HG03103 (cell line): ENCODE data around the gene CLEC2D.
A peak's percentile ranks its signal among the peaks of the same experiment; 100 is the strongest.
"Not testable (repeated sequence)": the region's sequence is repeated elsewhere in the genome, so short reads cannot be mapped to it uniquely, and the experiment has no call there.

Experiments
- ATAC-seq: cut with Tn5 transposase; IDR thresholded peaks from one replicate; pipeline ENCODE4 v1.9.1; 2021; ENCODE audit warnings: low read depth; ENCODE audit not compliant: unreplicated experiment

The CLEC2D gene

DNA sequence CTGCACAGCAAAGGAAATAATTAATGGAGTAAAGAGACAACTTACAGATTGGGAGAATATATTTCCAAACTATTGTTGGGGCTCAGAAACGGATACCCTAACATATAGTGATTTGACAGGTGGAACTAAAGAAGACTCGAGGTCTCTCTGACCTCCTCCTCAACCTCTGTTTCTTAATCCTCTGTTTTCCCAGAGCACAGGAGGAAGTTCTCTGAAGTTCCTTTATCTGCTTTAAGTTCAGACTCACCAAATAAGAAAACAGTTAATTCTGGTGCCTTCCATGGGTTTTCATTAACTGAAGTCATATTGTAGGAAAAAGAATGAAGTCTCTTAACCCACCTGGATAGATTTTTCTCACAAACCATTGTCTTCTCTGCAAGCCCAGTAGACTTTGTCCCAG is 29.2 kb downstream of the CLEC2D start:
- no peak for ATAC-seq

DNA sequence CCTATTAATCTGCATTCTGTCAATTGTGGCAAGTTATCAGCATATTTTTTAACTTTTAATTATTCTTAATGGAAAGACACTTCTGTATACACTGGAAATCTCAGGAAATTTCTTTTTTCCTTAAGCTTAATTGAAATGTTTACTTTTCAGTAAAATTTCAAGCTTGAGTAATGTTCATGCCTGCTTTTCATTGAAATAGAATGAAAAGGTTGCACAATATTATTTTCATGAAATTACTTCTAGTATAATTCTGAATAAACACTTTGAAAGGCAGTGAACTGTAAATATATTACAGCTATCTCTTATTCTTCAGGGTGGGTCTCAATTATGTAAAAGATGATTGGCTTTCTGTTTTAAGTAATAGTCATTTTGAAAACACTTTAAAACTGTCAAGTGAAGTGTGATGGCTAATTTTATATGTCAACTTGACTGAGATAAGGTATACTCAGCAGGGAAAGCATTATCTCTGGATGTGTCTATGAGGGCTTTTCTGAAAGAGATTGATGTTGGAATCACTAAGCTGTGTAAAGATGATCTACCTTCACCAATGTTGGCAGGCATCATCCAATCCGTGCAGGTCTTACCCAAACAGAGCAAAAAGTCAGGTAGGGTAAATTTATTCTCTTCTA is 29.9 kb downstream of the CLEC2D start:
- no peak for ATAC-seq

GRCh38 chr12:9699898-9700605 is 30.5 kb downstream of the CLEC2D start:
- no peak for ATAC-seq

DNA sequence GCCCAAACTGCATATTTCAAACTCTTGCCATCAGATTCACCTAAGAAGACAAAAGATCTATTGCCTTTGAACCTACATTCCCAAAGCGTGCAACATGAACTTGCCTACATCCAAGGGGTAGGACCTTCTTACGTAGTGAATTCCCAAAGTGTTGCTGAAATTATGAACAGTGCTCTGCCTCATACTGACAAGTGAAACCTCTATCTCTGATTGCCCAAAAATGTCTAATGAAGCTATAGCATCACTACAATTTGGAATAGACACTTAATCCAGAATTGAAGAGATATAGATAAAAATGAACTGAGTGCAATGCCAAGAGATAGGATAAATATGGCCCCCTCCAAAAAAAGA is 31.1 kb downstream of the CLEC2D start:
- no peak for ATAC-seq

- no peak for ATAC-seq
Observed at GRCh38 chr12:9701380-9702154, 32.1 kb downstream of the CLEC2D start.

GRCh38 chr12:9702255-9702654 is 32.7 kb downstream of the CLEC2D start:
- ATAC-seq = no peak

- not testable (repeated sequence) for ATAC-seq
Observed at GRCh38 chr12:9704561-9704960, 35.0 kb downstream of the CLEC2D start.

GRCh38 chr12:9706086-9706685 is 36.7 kb downstream of the CLEC2D start:
- no peak for ATAC-seq

GRCh38 chr12:9707356-9707755 is 37.8 kb downstream of the CLEC2D start:
- ATAC-seq = no peak

DNA sequence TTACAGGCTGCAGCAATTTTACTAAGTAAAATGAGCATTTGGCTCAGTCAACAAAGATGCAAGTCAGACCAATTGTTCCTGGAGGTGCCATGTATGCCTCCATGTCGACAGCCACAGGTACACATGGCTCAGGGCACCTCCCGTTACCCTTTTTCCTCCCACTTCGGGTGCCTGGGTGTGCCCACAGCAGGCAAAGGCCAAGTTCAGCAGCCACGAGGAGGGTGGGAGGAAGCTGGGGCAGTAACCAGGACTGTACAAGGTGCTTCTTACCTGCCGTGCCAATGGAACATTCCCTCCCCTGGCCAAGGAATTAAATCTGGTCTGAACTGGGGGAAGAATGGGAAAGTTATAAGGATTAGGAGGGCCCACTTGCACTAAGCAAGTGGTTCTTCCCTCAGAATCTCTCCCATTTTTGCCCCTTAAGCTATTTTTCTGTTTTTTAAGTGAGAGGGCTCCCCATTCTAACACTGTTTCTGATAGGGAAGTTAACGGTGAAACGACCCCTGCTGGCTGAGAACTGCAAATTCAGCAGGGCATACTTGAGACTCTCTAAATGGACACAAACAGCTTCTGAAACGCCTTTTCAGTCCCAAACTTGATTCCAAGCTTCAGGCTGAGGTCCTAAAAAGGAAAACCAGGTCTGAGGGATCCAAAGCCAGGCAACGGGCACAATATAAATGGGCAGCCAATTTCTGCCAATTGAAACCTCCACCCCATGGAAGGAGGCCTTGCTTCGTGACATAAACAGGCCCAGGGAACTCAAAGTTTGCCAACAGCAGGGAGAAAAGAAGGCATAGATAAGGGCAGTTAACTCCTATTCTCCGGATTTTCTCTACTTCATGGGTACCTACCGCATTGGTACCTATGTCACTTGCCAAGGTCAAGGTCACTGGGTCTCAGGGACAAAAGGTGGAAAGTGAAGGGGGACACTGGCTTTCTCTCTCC is 38.6 kb downstream of the CLEC2D start:
- no peak for ATAC-seq

DNA sequence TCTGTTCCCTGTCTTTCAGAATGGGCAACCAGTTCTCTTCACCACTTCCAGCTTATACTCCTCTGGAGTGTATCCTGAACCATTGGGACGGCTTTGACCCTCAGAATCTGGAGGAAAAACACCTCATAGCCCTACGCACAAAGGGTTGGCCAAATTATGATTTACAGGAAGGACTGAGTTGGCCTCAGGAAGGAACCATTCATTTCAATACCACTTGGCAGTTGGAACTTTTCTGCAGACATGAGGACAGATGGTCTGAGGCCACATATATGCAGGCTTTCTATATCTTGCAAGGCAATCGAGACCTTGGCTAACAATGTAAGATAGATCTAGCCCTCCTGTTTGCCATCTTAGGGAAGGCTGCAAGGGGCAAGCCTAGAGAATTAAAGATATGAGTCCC is 39.3 kb downstream of the CLEC2D start:
- ATAC-seq = no peak

- no peak for ATAC-seq
Observed at GRCh38 chr12:9710584-9711375, 41.3 kb downstream of the CLEC2D start.

DNA sequence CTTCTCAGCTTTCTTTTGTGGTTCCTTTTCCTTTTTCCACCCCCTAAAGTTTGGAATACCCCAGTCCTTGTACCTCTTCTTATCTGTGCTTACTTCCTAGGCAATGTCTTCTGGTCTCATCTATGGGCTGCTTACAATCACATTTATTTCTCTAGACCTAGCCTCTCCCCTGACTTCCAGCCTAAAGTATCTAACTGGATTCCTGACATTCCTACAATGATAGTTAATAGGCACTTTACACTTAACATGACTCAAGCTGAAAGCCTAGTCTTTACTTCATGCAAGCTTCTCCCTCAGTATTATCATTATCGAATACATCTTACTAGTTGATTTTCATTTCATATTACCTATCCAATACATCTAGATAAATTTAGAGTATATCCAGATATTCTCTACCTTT is 42.2 kb downstream of the CLEC2D start:
- no peak for ATAC-seq

GRCh38 chr12:9713032-9713558 is 43.6 kb downstream of the CLEC2D start:
- ATAC-seq = peak; percentile 69

- ATAC-seq = no peak
Observed at GRCh38 chr12:9717070-9717925, 47.8 kb downstream of the CLEC2D start.

- ATAC-seq = no peak
Observed at GRCh38 chr12:9718968-9719367, 49.5 kb downstream of the CLEC2D start.

DNA sequence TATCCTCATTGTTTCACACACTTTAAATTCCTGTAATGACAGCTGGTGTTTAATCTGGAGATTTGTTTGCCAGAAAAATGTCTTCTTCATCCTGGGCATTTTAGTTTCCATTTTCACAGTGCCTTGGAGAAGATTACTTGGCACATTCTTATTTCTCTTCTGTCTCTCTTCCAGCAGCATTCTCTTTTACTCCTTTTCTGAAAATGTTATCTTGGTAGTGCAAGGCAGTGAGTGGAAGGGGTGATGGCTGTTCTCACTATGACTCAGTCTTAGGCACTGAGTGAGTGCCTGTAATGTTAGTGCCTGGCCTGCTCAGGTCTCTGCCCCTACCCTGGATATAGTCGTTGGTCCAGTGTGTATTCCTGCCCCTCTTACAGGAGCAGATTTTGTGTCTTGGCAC is 50.3 kb downstream of the CLEC2D start:
- no peak for ATAC-seq

DNA sequence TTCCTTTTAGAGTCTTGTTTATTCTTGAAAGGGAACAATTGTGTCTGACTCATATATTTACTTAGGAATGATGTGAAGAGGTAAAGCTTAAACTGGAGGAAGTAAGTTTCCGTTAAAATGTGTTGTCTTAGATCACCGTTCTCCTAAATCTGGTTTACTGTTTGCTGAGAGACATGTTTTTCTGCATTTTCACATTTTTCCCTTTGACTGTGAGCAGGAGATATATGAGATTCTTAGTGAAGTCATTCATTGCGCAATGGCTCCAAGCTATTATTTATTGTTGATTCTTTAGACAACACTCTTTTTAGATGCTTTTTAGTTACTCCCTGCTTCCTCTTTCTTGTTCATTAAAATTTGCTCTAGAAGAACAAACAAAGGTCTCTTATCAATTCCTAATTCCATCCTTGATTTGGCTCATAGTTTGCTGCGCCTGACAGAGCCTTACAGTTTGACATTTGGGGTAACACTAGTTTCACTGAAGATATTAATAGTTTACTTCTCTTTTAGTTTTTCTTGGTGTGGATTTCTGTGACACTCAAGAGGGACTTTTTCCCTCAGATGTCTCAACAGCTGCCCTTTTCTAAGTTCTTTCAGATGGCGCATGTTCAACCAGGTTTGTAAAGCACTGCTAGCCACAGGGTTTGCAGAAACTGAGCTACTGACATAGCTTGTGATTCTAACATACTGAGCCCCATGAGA is 52.0 kb downstream of the CLEC2D start:
- peak; percentile 47 for ATAC-seq
